Calu3 (cell line): ENCODE data around the gene RPL19. TPM values are rescaled to one million over a fixed set of nuclear protein-coding genes. Genes with fewer than 3 reads are reported as not detected.

Source experiments
- BruUV-seq: library from RNA; stranded (reverse); fragments of 400-500 nt; replicated peaks from 2 replicates; lab custom pipeline; 2021; lab: Mats Ljungman, UMichigan
- CTCF ChIA-PET: fragments of 300-600 bp; sonication (Branson Sonifier 250); formaldehyde crosslinking; loops from one replicate; lab custom pipeline; 2022; ENCODE audit warnings: antibody characterized with exemption; lab: Charles Lee
- DNase-seq: peaks from one replicate; pipeline ENCODE4 v3.0.0; 2022
- H3K27ac Mint-ChIP-seq: one replicate; pipeline ENCODE4 v1.8.0; 2022; ENCODE audit warnings: mixed read lengths; ENCODE audit not compliant: unreplicated experiment
- H3K27me3 Mint-ChIP-seq: one replicate; pipeline ENCODE4 v1.8.0; 2022; ENCODE audit warnings: mixed read lengths; ENCODE audit not compliant: unreplicated experiment
- H3K36me3 Mint-ChIP-seq: one replicate; pipeline ENCODE4 v1.8.0; 2022; ENCODE audit warnings: mild to moderate bottlenecking, moderate library complexity, mixed read lengths; ENCODE audit not compliant: insufficient read depth, unreplicated experiment
- H3K4me1 Mint-ChIP-seq: one replicate; pipeline ENCODE4 v1.8.0; 2022; ENCODE audit warnings: mild to moderate bottlenecking, low read depth, mixed read lengths; ENCODE audit not compliant: unreplicated experiment
- H3K4me3 Mint-ChIP-seq: one replicate; pipeline ENCODE4 v1.8.0; 2022; ENCODE audit warnings: mild to moderate bottlenecking, low read depth, moderate library complexity, mixed read lengths; ENCODE audit not compliant: unreplicated experiment
- H3K9me3 Mint-ChIP-seq: one replicate; pipeline ENCODE4 v1.8.0; 2022; ENCODE audit warnings: low read depth, mixed read lengths; ENCODE audit not compliant: unreplicated experiment
- intact Hi-C: fragments of 100-400 bp; cut with micrococcal nuclease; formaldehyde crosslinking; loops from one replicate; pipeline ENCODE4 v1.10.0; 2022; ENCODE audit not compliant: unreplicated experiment
- total RNA-seq: library from RNA; stranded (reverse); gene quantifications from 2 replicates; pipeline ENCODE4 v1.2.3, GENCODE V29; 2022
- TF ChIP-seq, protein P1 (sequence below): fragments of 200-600 bp; IDR thresholded peaks from one replicate; pipeline ENCODE4 v1.8.0; 2022; ENCODE audit warnings: antibody characterized with exemption; ENCODE audit not compliant: unreplicated experiment

Gene RPL19
- total RNA-seq, 1 experiment from 2014 or later, result 6,763 TPM

GRCh38 chr17:39221572-39221971 lies 21.5 kb downstream of the RPL19 start:
- no TSS peak for BruUV-seq
- TF ChIP-seq, protein P1, sequence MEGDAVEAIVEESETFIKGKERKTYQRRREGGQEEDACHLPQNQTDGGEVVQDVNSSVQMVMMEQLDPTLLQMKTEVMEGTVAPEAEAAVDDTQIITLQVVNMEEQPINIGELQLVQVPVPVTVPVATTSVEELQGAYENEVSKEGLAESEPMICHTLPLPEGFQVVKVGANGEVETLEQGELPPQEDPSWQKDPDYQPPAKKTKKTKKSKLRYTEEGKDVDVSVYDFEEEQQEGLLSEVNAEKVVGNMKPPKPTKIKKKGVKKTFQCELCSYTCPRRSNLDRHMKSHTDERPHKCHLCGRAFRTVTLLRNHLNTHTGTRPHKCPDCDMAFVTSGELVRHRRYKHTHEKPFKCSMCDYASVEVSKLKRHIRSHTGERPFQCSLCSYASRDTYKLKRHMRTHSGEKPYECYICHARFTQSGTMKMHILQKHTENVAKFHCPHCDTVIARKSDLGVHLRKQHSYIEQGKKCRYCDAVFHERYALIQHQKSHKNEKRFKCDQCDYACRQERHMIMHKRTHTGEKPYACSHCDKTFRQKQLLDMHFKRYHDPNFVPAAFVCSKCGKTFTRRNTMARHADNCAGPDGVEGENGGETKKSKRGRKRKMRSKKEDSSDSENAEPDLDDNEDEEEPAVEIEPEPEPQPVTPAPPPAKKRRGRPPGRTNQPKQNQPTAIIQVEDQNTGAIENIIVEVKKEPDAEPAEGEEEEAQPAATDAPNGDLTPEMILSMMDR, result no peak
- H3K4me1 Mint-ChIP-seq, result no peaks in the 10 kb centered on the region
- peaks cover 7% of the 10 kb centered on the region for H3K36me3 Mint-ChIP-seq
- H3K4me3 Mint-ChIP-seq, result no peak overlapping the region
- intact Hi-C loops, result no loop called here
- peaks cover 87% of the 10 kb centered on the region for H3K27me3 Mint-ChIP-seq
- CTCF ChIA-PET, result interaction anchor here (1.0 to 3.3 kb wide), 4 partner anchors 11 to 23 kb away, joined by 9 to 22 read pairs (median 12); no protein-coding TSS in a partner anchor
- H3K27ac Mint-ChIP-seq, result no peak overlapping the region
- DNase-seq, result no peak
- H3K9me3 Mint-ChIP-seq, result no peaks in the 10 kb centered on the region

- peaks cover 87% of the 10 kb centered on the region for H3K27me3 Mint-ChIP-seq
- BruUV-seq, result no TSS peak
- intact Hi-C loops, result no loop called here
- no peaks in the 10 kb centered on the region for H3K4me1 Mint-ChIP-seq
- H3K4me3 Mint-ChIP-seq, result no peak overlapping the region
- H3K9me3 Mint-ChIP-seq, result no peaks in the 10 kb centered on the region
- CTCF ChIA-PET, result interaction anchor here (0.9 to 2.9 kb wide), 7 partner anchors 10 to 239 kb away, joined by 3 to 22 read pairs (median 9); no protein-coding TSS in a partner anchor
- no peak overlapping the region for H3K27ac Mint-ChIP-seq
- peaks cover 7% of the 10 kb centered on the region for H3K36me3 Mint-ChIP-seq
- peak; percentile 26 for DNase-seq
- TF ChIP-seq, protein P1, result no peak
These were observed 22.1 kb downstream of the RPL19 start for GRCh38 chr17:39222151-39222550.

- DNase-seq, result no peak
These were observed 23.1 kb downstream of the RPL19 start for GRCh38 chr17:39222866-39223834.

More at GRCh38 chr17:39222866-39223834, 23.1 kb downstream of the RPL19 start:
- no peaks in the 10 kb centered on the region for H3K9me3 Mint-ChIP-seq
- no TSS peak for BruUV-seq
- H3K36me3 Mint-ChIP-seq, result peaks cover 7% of the 10 kb centered on the region
- intact Hi-C loops, result no loop called here
- TF ChIP-seq, protein P1, result no peak
- H3K4me1 Mint-ChIP-seq, result no peaks in the 10 kb centered on the region
- peaks cover 85% of the 10 kb centered on the region for H3K27me3 Mint-ChIP-seq
- no peak overlapping the region for H3K27ac Mint-ChIP-seq
- no peak overlapping the region for H3K4me3 Mint-ChIP-seq
- CTCF ChIA-PET, result interaction anchor here (0.6 to 2.9 kb wide), 16 partner anchors 8 to 270 kb away, joined by 3 to 22 read pairs (median 4); partner anchors contain the start of gene CDK12
